C4-2B (cell line): ENCODE measurements around the gene RILP.

Source experiments
- ZFX ChIP-seq: fragments of 450-650 bp; IDR thresholded peaks from 2 replicates; pipeline ENCODE4 v1.6.1; 2017
- TF ChIP-seq, protein P1 (sequence below): fragments of 450-650 bp; conservative IDR thresholded peaks from 2 replicates; pipeline ENCODE4 v1.5.1; 2017; ENCODE audit warnings: mild to moderate bottlenecking

DNA sequence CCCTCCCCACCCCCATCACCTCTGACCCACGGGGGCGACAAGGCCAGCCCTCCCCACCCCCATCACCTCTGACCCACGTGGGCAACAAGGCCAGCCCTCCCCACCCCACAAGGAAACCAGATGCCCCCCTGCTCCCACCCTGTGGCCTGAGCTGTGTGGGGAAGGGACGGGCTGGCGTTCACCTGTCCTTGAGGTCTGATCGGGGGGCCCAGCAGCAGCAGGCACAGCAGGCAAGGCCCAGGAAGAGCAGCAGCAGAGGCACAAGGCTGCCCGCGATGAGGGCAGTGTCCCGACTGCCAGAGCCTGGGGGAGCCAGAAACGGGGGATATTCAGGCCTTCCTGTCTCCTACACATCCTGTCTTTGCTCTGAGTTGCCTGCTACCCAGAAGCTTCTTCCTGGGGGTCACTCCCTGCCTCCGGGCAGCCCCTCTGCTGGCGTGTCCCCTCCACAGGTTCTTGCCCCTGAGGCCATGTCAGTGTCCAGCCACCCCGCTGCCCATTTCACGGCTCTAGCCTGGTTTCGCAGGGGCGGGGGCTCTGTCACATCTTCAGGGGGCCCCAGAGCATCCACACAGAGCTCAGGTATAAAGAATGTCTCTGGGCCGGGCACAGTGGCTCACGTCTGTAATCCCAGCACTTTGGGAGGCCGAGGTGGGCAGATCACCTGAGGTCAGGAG is 10.9 kb downstream of the RILP start:
- TF ChIP-seq, protein P1, sequence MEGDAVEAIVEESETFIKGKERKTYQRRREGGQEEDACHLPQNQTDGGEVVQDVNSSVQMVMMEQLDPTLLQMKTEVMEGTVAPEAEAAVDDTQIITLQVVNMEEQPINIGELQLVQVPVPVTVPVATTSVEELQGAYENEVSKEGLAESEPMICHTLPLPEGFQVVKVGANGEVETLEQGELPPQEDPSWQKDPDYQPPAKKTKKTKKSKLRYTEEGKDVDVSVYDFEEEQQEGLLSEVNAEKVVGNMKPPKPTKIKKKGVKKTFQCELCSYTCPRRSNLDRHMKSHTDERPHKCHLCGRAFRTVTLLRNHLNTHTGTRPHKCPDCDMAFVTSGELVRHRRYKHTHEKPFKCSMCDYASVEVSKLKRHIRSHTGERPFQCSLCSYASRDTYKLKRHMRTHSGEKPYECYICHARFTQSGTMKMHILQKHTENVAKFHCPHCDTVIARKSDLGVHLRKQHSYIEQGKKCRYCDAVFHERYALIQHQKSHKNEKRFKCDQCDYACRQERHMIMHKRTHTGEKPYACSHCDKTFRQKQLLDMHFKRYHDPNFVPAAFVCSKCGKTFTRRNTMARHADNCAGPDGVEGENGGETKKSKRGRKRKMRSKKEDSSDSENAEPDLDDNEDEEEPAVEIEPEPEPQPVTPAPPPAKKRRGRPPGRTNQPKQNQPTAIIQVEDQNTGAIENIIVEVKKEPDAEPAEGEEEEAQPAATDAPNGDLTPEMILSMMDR: no peak
- no peak for TF ChIP-seq ZFX
